A673 (cell line): ENCODE data around the gene AUNIP.

Source experiments
- EZH2 ChIP-seq: fragments of 200-600 bp; sonication (generic); IDR thresholded peaks from 2 replicates; pipeline ENCODE4 v1.6.1; 2017; ENCODE audit warnings: borderline replicate concordance, low read depth, mild to moderate bottlenecking, mixed read lengths, antibody characterized with exemption, low read length; ENCODE audit not compliant: poor library complexity, severe bottlenecking
- TF ChIP-seq, protein P1 (sequence below): fragments of 300-800, 200-600 bp; sonication (generic); conservative IDR thresholded peaks from 2 replicates; pipeline ENCODE4 v1.5.1; 2017; ENCODE audit warnings: low read depth, mild to moderate bottlenecking, antibody characterized with exemption, low read length, moderate library complexity, mixed read lengths

GRCh38 chr1:25871704-25872494 lies 12.6 kb upstream of the AUNIP start:
- TF ChIP-seq, protein P1, sequence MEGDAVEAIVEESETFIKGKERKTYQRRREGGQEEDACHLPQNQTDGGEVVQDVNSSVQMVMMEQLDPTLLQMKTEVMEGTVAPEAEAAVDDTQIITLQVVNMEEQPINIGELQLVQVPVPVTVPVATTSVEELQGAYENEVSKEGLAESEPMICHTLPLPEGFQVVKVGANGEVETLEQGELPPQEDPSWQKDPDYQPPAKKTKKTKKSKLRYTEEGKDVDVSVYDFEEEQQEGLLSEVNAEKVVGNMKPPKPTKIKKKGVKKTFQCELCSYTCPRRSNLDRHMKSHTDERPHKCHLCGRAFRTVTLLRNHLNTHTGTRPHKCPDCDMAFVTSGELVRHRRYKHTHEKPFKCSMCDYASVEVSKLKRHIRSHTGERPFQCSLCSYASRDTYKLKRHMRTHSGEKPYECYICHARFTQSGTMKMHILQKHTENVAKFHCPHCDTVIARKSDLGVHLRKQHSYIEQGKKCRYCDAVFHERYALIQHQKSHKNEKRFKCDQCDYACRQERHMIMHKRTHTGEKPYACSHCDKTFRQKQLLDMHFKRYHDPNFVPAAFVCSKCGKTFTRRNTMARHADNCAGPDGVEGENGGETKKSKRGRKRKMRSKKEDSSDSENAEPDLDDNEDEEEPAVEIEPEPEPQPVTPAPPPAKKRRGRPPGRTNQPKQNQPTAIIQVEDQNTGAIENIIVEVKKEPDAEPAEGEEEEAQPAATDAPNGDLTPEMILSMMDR: no peak
- no peak for TF ChIP-seq EZH2
